ENCODE results near the gene NPAS3. TPM values are rescaled to one million over a fixed set of nuclear protein-coding genes. Genes with fewer than 3 reads are reported as not detected.

NPAS3 gene
- total and polyA plus RNA-seq, 4 donors: 0.07 to 0.09 (median 0.08) TPM; not detected in 1

- Histone ChIP-seq H3K4me3 (ENCODE audit: low read depth in 1 of 3, low read length in 3 of 3) (no peak overlapping the region), H3K36me3 (ENCODE audit: control insufficient read depth in 4 of 4, insufficient read depth in 3 of 4, low read depth in 1 of 4, low read length in 3 of 4) (no peaks in the 10 kb centered on the region), H3K27ac (ENCODE audit: low read depth in 1 of 2, low read length in 2 of 2) (no peak overlapping the region), H3K9me3 (ENCODE audit: control insufficient read depth in 4 of 4, low read length in 3 of 4) (no peaks in the 10 kb centered on the region), H3K4me1 (ENCODE audit: control insufficient read depth in 4 of 4, insufficient read depth in 4 of 4, low read length in 3 of 4) (no peaks in the 10 kb centered on the region), H3K27me3 (ENCODE audit: control insufficient read depth in 4 of 4, insufficient read depth in 4 of 4, low read length in 3 of 4) (peaks cover 0 to 3% (median under 1%) of the 10 kb centered on the region in 4 donors), H3K9ac (ENCODE audit: low read depth in 1 of 2, low read length in 2 of 2) (no peak overlapping the region)
- no peak for DNase-seq (ENCODE audit: low spot score)
- TF ChIP-seq SP1 (IDR thresholded peaks at IDR 0.05) (no peak), ATF3 (IDR thresholded peaks at IDR 0.05) (no peak), GABPA (IDR thresholded peaks at IDR 0.05 in 1 of 2, conservative IDR thresholded peaks at IDR 0.05 in 1 of 2) (no peak), MAX (IDR thresholded peaks at IDR 0.05) (no peak), RAD21 (IDR thresholded peaks at IDR 0.05) (no peak), HNF4G (IDR thresholded peaks at IDR 0.05) (no peak), HNF4A (conservative IDR thresholded peaks at IDR 0.05) (no peak), JUND (IDR thresholded peaks at IDR 0.05) (no peak), EGR1 (IDR thresholded peaks at IDR 0.05; ENCODE audit: low read depth in 2 of 2) (no peak), YY1 (IDR thresholded peaks at IDR 0.05) (no peak), RXRA (IDR thresholded peaks at IDR 0.05) (no peak), CTCF (IDR thresholded peaks at IDR 0.05; ENCODE audit: low read depth, low read length, missing input control) (no peak), FOXA2 (IDR thresholded peaks at IDR 0.05) (no peak)
- WGBS: 47% methylated on average over 2 of the region's 2 CpGs
Observed at GRCh38 chr14:33184587-33184986, 245.9 kb downstream of the NPAS3 start.

GRCh38 chr14:33186656-33187055 lies 248.0 kb downstream of the NPAS3 start:
- Histone ChIP-seq H3K27me3 (ENCODE audit: control insufficient read depth in 4 of 4, insufficient read depth in 4 of 4, low read length in 3 of 4) (peaks cover 0 to 3% (median under 1%) of the 10 kb centered on the region in 4 donors), H3K9me3 (ENCODE audit: control insufficient read depth in 4 of 4, low read length in 3 of 4) (no peaks in the 10 kb centered on the region), H3K4me1 (ENCODE audit: control insufficient read depth in 4 of 4, insufficient read depth in 4 of 4, low read length in 3 of 4) (no peaks in the 10 kb centered on the region), H3K9ac (ENCODE audit: low read depth in 1 of 2, low read length in 2 of 2) (no peak overlapping the region), H3K27ac (ENCODE audit: low read depth in 1 of 2, low read length in 2 of 2) (no peak overlapping the region), H3K36me3 (ENCODE audit: control insufficient read depth in 4 of 4, insufficient read depth in 3 of 4, low read depth in 1 of 4, low read length in 3 of 4) (no peaks in the 10 kb centered on the region), H3K4me3 (ENCODE audit: low read depth in 1 of 3, low read length in 3 of 3) (no peak overlapping the region)
- no peak for DNase-seq (ENCODE audit: low spot score)
- TF ChIP-seq JUND (IDR thresholded peaks at IDR 0.05): no peak
- no peak for TF ChIP-seq REST (IDR thresholded peaks at IDR 0.05)
- no peak for TF ChIP-seq RAD21 (IDR thresholded peaks at IDR 0.05)
- TF ChIP-seq YY1 (IDR thresholded peaks at IDR 0.05): no peak

Measured in liver (tissue), 9 donors.